ENCODE measurements around the gene DCST1.
A peak's percentile ranks its signal among the peaks of the same experiment; 100 is the strongest.

Gene DCST1

GRCh38 chr1:155001425-155001674, 32.3 kb upstream of the DCST1 start:
- DNase-seq: no peak

DNA sequence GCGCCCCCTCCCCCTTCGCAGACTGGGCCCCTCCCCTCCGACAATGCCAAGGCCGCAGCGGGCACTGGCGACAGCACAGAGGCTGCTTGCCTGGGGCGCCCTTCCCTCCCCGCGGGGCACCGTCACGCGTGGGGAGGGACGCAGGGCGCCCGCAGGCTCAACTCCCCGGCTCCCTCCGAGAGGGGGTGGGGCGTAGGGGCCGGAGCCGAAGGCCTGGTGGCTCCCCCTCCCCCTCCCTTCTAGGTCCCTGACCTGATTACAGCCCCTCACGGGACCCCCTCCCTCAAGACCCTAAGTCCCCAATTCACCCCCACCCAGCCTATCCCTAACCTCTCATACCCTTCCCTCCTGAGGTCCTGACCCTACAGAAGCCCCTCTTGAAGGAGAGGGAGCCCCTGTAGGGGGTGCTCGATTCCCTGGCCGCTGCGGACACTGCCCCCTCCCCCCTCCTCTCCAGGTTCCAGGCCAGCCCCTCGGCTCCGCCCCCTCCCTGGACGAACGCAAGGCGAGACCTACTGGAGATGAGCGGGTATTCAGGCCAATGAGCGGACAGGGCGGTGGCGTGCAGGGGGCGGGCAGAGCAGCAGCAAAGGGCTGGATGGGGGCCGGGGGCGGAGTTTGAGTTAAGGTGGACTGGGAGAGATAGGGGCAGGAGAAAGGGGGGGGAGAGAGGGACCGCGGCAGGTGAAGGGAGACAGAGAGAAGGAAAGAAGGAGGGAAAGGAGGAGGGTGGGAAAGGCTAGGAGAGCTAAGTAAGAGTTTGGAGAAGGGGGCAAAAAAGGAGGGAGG, 31.8 kb upstream of the DCST1 start:
- DNase-seq: peak; percentile 100

DNA sequence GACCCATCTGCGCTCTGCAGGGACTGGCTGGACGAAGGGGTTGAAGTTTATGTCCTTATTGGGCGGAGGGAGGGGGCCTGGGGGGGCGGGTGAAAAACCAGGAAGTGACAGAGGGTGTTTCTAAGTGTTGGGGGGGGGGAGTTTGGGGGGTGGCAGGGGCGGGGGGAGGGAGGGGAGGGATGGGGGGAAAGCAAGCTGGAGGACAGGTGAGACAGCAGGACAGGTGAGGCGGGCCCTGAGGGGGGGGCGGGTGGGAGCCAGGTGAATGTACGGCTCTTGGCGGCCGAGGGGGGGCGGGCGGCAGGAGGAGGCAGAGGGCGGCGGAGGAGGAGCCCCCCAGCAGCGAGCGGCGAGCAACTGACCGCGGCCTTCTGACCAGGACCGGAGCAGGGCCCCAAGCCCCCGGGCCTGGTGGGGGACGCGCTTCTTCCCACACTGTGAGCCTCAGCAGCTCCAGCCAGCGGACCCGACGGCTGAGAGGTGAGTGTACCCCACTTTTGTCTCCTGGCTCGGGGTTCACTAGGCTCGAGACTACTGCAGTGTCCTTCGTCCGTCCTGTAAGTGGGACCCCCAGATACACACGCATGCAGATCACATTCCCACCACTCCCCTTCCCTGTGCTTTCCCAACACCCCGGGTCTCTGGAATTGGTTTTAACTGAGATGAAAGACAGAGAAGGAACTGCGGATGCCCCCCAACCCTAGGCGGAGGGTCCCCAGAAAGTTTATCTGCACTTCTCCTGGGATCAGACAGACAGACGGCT, 31.0 kb upstream of the DCST1 start, which contains the start of gene ZBTB7B:
ZBTB7B (plus strand) TSS at position 339 of the 763 bp plus-strand sequence. CDS start 11,859 bp downstream, outside the sequence.
- DNase-seq: no peak

GRCh38 chr1:155003227-155003765, 30.3 kb upstream of the DCST1 start:
- peak; percentile 72 for DNase-seq

GRCh38 chr1:155003766-155004351, 29.8 kb upstream of the DCST1 start:
- peak; percentile 49 for DNase-seq

DNA sequence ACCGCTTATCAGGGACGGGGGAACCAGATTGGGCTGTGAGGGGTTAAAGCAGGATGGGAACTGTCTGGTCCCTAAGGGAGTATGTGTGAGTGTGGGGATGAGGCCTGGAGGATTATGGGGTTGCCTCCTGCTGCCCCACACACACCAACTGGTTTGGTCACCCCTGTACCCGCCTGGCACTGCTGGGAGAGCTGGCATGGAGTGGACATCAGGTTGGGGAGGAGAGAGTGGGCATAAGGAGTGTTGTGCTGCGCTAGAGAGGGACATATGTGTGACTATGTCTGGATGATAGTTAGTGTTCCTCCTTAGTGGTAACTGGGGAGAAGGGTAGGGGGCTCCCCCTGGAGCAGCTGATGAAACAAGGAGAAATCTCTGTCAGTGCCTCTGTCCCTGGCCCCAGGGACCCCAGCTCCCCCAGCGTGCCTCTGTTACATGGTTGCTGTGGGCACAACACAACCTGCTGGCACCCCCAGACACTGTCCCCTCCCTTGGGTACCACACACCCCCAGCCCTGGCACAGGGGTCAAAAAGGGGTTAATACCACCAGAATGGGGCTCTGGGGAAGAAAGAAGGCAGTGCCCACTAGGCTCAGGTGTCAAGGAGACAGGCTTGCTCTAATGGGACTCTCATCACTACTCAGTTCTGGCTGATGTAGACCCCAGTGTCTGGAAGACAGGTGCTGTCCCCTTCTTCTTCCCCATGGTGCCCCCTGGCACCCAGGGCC, 29.1 kb upstream of the DCST1 start:
- DNase-seq: no peak

- peak; percentile 43 for DNase-seq
Measured at GRCh38 chr1:155005076-155006011, 28.3 kb upstream of the DCST1 start.

DNA sequence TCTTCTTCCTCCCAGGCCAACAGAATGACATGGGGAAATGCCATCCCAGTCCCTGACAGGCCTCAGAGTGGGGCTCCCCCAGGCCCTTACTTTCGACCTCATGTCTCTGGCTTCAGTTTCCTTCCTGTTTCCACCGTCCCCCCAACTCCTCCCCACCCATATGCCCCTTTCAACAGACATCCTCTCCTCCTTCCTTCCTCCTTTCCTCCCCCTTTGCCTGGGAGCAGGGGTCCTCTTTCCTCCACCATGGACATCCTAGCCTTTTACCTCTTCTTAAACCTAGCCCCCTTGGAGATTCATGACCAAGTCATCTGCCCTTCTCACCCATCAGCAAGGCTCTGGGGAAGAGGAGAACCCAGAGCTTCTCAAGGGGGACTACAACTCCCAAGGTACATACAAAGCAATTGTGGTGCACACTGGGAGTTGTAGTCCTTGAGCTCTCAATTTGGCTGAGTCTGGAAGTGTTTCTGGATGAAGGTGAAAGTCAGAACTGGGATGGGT, 27.0 kb upstream of the DCST1 start:
- DNase-seq: peak; percentile 33

GRCh38 chr1:155007251-155007828, 26.3 kb upstream of the DCST1 start:
- DNase-seq: no peak

- no peak for DNase-seq
Measured at GRCh38 chr1:155008015-155008941, 25.3 kb upstream of the DCST1 start.

DNA sequence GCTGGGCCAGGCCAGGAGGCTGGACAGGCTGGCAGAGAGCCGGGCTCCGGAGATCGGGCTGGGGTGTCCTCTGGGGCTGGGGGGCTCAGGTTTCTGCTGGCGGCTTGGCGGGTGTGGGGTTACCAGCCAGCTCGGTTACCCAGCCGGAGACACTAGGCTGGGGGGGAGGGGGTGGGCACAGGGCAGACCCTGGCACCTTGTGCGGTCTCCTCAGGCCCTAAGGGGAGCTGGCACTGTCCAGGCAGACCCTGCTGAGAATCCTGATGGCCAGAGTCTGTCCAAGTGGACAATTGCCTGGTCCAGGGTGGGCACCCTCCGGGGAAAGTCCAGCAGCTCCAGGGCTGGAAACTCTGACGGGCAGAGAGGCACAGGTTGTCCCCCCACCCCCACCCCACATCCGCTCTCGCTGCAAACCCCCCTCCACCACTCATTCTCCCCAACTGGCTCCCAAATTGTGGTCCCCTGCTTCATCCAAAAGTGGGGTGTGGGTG, 24.4 kb upstream of the DCST1 start:
- no peak for DNase-seq

DNA sequence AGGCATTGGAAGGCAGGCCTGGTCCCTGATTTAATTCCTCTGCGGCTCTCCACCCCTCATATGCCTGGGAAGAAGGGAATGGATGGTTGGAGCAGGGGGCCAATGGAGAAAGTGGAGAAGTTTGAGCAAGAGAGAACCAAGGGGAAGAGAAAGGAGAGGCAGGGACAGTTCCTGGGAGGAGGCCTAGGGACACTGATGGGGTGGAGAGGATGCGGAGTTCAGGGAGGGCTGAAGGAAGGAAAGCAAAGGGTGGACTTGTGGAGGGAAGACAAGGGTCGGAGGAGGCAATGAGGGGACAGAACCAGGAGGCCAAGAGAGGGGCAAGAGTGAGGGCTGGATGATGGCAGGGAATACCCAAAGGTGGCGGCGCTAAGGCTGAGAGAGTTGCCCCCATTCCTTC, 23.9 kb upstream of the DCST1 start:
- no peak for DNase-seq

DNA sequence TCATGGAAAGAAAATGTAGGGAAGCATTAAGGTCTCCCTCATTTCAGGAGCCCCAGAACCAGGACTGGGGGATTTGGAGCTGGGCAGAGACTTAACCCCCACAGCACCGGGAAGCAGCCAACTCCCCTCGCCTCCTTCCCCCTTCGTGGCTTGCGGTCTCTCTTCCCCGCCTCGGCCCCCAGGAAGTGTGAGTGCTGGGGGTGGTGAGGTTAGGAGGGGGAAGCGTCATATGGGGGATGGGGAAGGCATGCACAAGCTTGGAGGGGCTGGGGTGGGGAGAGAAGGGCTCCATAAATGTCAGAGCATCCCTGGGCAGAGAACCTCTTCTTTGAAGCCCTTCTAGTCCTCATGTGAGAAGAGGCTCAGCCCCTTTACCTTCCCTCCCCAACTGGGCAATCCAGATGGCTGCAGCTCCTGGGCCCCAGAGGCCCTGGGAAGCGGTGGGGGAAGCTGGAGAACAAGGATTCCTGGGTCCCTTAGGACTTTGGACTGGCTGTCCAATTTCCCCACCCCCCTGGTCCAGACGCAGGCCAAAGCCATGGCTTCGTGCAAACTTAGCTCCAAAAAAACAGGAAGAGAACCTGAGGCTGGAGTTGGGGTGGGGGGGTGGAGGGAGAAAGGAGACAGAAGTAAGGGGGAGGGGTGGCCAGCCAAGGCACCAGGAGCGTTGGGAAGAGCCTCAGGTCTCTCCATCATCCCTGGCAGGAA, 23.3 kb upstream of the DCST1 start:
- DNase-seq: no peak

GRCh38 chr1:155011004-155011416, 22.6 kb upstream of the DCST1 start:
- DNase-seq: no peak

DNA sequence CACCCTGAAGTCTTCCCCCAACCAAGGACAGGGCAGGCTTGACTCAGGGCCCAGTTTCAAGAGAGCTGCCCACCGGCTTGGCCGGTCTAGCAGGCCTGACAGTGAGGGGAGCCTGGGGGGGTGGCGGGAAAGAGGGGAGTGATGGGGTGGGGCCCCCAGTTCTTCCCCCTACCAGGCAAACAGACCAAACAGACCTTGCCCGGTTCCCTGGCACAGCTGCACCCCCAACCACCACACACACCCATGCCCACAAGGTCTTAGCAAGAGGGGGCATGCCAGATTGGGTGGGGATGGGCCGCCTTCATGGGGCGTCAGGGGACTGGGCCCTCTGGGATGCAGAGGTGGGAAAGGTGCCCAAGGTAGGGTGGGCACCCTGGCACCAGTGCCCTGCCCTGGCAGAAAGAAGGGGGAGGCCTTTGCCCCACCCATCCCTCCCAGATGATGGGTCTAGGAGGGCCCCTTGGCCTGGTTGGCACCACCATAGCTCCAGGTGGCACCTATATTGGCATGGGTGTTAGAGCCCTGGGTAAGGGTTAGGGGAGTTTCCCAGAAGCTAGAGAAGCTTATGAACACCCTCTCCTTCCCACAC, 22.1 kb upstream of the DCST1 start:
- no peak for DNase-seq

- DNase-seq: peak; percentile 74
Measured at GRCh38 chr1:155012026-155012546, 21.5 kb upstream of the DCST1 start.

GRCh38 chr1:155012776-155013602, 20.6 kb upstream of the DCST1 start:
- DNase-seq: no peak

DNA sequence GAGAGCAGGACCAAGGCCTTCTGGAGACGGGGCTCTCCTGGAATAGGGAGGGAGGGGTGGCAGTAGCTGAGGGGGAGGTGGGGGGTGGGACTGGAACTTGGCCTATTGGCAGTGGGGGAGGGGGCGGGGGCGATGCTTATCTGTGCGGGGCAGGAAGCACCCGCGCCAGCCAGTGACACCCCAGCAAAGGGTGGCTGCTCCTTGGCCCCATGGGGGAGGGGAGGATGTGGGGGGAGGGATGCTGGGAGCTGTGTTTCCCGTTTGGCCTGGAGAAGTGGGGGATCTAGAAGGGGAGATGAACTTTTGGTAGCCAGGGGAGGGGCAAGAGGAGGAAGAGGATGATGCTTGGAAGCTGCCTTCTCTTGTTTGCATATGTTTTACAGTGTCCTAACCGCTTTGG, 20.0 kb upstream of the DCST1 start:
- DNase-seq: no peak

All from NCI-H345 (cell line).